SU-DHL-6 (cell line): Measurements from ENCODE around the gene ATP7B.

ENCODE experiments used
- EZH2phosphoT487 ChIP-seq: fragments of 200-600 bp; sonication (generic), shearing (Covaris generic); conservative IDR thresholded peaks from 2 replicates; pipeline ENCODE4 v1.6.1; 2018; ENCODE audit warnings: mild to moderate bottlenecking, antibody characterized with exemption, low read length, moderate library complexity, mixed read lengths
- TF ChIP-seq, protein P1 (sequence below): fragments of 200-600 bp; sonication (generic); IDR thresholded peaks from one replicate; pipeline ENCODE4 v1.5.1; 2017; ENCODE audit warnings: antibody characterized with exemption, mild to moderate bottlenecking, low read length, moderate library complexity; ENCODE audit not compliant: insufficient read depth, poor library complexity, severe bottlenecking

DNA sequence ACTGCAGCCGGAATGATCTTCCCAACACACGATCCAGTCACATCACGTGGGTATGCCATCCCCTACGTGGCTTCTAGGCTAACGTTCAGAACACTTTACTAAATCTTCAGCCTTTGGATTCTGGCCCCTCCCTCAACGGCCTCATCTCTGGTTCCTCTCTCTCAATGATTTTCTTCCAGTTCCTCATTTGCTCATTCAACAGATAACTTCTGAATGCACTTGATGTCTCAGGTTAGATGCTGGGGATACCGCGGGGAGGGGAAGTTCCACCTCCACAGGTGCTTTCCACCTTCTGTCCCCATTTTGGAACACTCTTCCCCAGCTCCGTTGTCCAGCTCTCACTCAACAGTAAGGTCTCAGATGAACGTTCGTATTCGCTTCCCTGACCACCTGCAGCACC is 66.1 kb downstream of the ATP7B start:
- TF ChIP-seq, protein P1, sequence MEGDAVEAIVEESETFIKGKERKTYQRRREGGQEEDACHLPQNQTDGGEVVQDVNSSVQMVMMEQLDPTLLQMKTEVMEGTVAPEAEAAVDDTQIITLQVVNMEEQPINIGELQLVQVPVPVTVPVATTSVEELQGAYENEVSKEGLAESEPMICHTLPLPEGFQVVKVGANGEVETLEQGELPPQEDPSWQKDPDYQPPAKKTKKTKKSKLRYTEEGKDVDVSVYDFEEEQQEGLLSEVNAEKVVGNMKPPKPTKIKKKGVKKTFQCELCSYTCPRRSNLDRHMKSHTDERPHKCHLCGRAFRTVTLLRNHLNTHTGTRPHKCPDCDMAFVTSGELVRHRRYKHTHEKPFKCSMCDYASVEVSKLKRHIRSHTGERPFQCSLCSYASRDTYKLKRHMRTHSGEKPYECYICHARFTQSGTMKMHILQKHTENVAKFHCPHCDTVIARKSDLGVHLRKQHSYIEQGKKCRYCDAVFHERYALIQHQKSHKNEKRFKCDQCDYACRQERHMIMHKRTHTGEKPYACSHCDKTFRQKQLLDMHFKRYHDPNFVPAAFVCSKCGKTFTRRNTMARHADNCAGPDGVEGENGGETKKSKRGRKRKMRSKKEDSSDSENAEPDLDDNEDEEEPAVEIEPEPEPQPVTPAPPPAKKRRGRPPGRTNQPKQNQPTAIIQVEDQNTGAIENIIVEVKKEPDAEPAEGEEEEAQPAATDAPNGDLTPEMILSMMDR, result no peak
- no peak for TF ChIP-seq EZH2phosphoT487
